Natural killer cell (primary cell): Measurements from ENCODE around the gene HTR6. TPM values are rescaled to one million over a fixed set of nuclear protein-coding genes. Genes with fewer than 3 reads are reported as not detected.
"Not testable (repeated sequence)": the region's sequence is repeated elsewhere in the genome, so short reads cannot be mapped to it uniquely, and the experiment has no call there.

ENCODE experiments used
- ATAC-seq, 3 donors: fragments of 150-1000 bp in 2 of 3; fragments of 200-7000 bp in 1 of 3; cut with Tn5 transposase; 1 replicate in 1 of 3; 2 replicates in 2 of 3; pipeline ENCODE4 v1.10.0; 2021; ENCODE audit warnings: mild to moderate bottlenecking in 2 of 3, moderate library complexity in 2 of 3
- DNase-seq, 2 donors: peaks; one replicate each; pipeline versions ENCODE4 v3.0.0 to v3.0.0-alpha.2; 2013 to 2021; ENCODE audit warnings: mixed read lengths in 1 of 2
- H3K27ac ChIP-seq: one replicate; pipeline ENCODE4 v1.5.1; 2013; ENCODE audit warnings: mild to moderate bottlenecking, low read length
- H3K27me3 ChIP-seq: one replicate; pipeline ENCODE4 v1.6.1; 2013; ENCODE audit warnings: low read length; ENCODE audit not compliant: control insufficient read depth, insufficient read depth
- H3K36me3 ChIP-seq: one replicate; pipeline ENCODE4 v1.6.1; 2013; ENCODE audit warnings: low read length; ENCODE audit not compliant: control insufficient read depth, insufficient read depth
- H3K4me1 ChIP-seq: one replicate; pipeline ENCODE4 v1.6.1; 2013; ENCODE audit warnings: low read length; ENCODE audit not compliant: control insufficient read depth, insufficient read depth
- H3K4me3 ChIP-seq: one replicate; pipeline ENCODE4 v1.5.1; 2013; ENCODE audit warnings: low read length
- H3K9me3 ChIP-seq: one replicate; pipeline ENCODE4 v1.6.1; 2013; ENCODE audit warnings: low read length; ENCODE audit not compliant: control insufficient read depth, insufficient read depth
- H3K27ac Mint-ChIP-seq, 2 donors: one replicate each; pipeline ENCODE4 v1.8.0; 2022; ENCODE audit warnings: mild to moderate bottlenecking in 2 of 2, mixed read lengths in 2 of 2, moderate library complexity in 1 of 2
- H3K27me3 Mint-ChIP-seq, 2 donors: one replicate each; pipeline ENCODE4 v1.8.0; 2022; ENCODE audit warnings: low read depth in 2 of 2, mixed read lengths in 2 of 2
- H3K36me3 Mint-ChIP-seq: one replicate; pipeline ENCODE4 v1.8.0; 2022; ENCODE audit warnings: mixed read lengths
- H3K4me1 Mint-ChIP-seq, 2 donors: one replicate each; pipeline ENCODE4 v1.8.0; 2022; ENCODE audit warnings: mixed read lengths in 2 of 2
- H3K4me3 Mint-ChIP-seq: one replicate; pipeline ENCODE4 v1.8.0; 2022; ENCODE audit warnings: mild to moderate bottlenecking, moderate library complexity, mixed read lengths
- H3K9me3 Mint-ChIP-seq, 2 donors: one replicate each; pipeline ENCODE4 v1.8.0; 2022; ENCODE audit warnings: mixed read lengths in 2 of 2
- CTCF ChIP-seq: fragments of 200-600 bp; IDR thresholded peaks from one replicate; pipeline ENCODE4 v1.8.0; 2022; ENCODE audit warnings: antibody characterized with exemption
- WGBS: methylation state at CpG from one replicate; pipeline ENCODE4 v1.1.7; 2013; ENCODE audit warnings: missing lambda C conversion rate; ENCODE audit not compliant: insufficient coverage; 5-methylcytosine and 5-hydroxymethylcytosine counted together
- intact Hi-C: fragments of 100-400 bp; cut with micrococcal nuclease; formaldehyde crosslinking; loops from one replicate; pipeline ENCODE4 v1.14.2; 2022
- total RNA-seq, 4 donors: library from RNA; stranded (reverse); fragments of 120-200 nt in 1 of 4; gene quantifications; one replicate each; pipeline versions ENCODE4 v1.2.3 to v1.2.4, GENCODE V29; 2013 to 2022

Gene HTR6
- total RNA-seq, 3 donors from 2014 or later (not counting 1 experiment from before 2014, with no cell fraction given): 0.18 TPM; not detected in 2

- Mint-ChIP-seq H3K9me3 (no peaks in the 10 kb centered on the region), H3K4me1 (no peaks in the 10 kb centered on the region), H3K4me3 (no peak overlapping the region), H3K27ac (no peak overlapping the region), H3K36me3 (no peaks in the 10 kb centered on the region), H3K27me3 (no peaks in the 10 kb centered on the region)
- Histone ChIP-seq H3K27me3 (no peaks in the 10 kb centered on the region), H3K27ac (no peak overlapping the region), H3K36me3 (no peaks in the 10 kb centered on the region), H3K4me1 (no peaks in the 10 kb centered on the region), H3K4me3 (no peak overlapping the region), H3K9me3 (no peaks in the 10 kb centered on the region)
- no peak for ATAC-seq
- 91% methylated on average over 4 of the region's 4 CpGs for WGBS
- no peak for TF ChIP-seq CTCF
- no peak for DNase-seq
- intact Hi-C loops: no loop called here
Measured at GRCh38 chr1:19635646-19636045, 29.0 kb upstream of the HTR6 start.

- intact Hi-C loops: no loop called here
- H3K9me3 ChIP-seq: no peaks in the 10 kb centered on the region
- 88% methylated on average over 4 of the region's 5 CpGs for WGBS
- no peak overlapping the region for H3K4me3 Mint-ChIP-seq
- H3K4me3 ChIP-seq: no peak overlapping the region
- TF ChIP-seq CTCF: no peak
- H3K27ac Mint-ChIP-seq: no peak overlapping the region
- H3K36me3 Mint-ChIP-seq: no peaks in the 10 kb centered on the region
- no peaks in the 10 kb centered on the region for H3K27me3 ChIP-seq
- DNase-seq (no peak), ATAC-seq (no peak)
- no peaks in the 10 kb centered on the region for H3K4me1 Mint-ChIP-seq
- no peaks in the 10 kb centered on the region for H3K4me1 ChIP-seq
- no peaks in the 10 kb centered on the region for H3K36me3 ChIP-seq
- H3K27ac ChIP-seq: no peak overlapping the region
- H3K9me3 Mint-ChIP-seq: no peaks in the 10 kb centered on the region
- no peaks in the 10 kb centered on the region for H3K27me3 Mint-ChIP-seq
Measured at GRCh38 chr1:19636065-19636464, 28.6 kb upstream of the HTR6 start.

GRCh38 chr1:19636749-19637148, 27.9 kb upstream of the HTR6 start:
- H3K4me3 ChIP-seq, ATAC-seq, H3K4me3 Mint-ChIP-seq, H3K9me3 Mint-ChIP-seq, H3K27me3 ChIP-seq, H3K36me3 Mint-ChIP-seq, intact Hi-C loops, H3K27ac Mint-ChIP-seq, H3K4me1 Mint-ChIP-seq, DNase-seq, H3K4me1 ChIP-seq, H3K36me3 ChIP-seq, H3K27ac ChIP-seq, H3K27me3 Mint-ChIP-seq, H3K9me3 ChIP-seq: not testable (repeated sequence)
- 97% methylated on average over 7 of the region's 10 CpGs for WGBS

- Mint-ChIP-seq H3K36me3 (no peaks in the 10 kb centered on the region), H3K9me3 (no peaks in the 10 kb centered on the region), H3K27me3 (peaks cover under 1 to 6% of the 10 kb centered on the region in 2 donors), H3K4me1 (no peaks in the 10 kb centered on the region), H3K27ac (no peak overlapping the region), H3K4me3 (no peak overlapping the region)
- no peak for ATAC-seq
- Histone ChIP-seq H3K36me3 (no peaks in the 10 kb centered on the region), H3K4me1 (no peaks in the 10 kb centered on the region), H3K27me3 (no peaks in the 10 kb centered on the region), H3K4me3 (no peak overlapping the region), H3K9me3 (no peaks in the 10 kb centered on the region), H3K27ac (no peak overlapping the region)
- intact Hi-C loops: no loop called here
- 67% methylated on average over 9 of the region's 10 CpGs for WGBS
- no peak for TF ChIP-seq CTCF
- no peak for DNase-seq
Measured at GRCh38 chr1:19637606-19638005, 27.1 kb upstream of the HTR6 start.

- H3K27ac Mint-ChIP-seq, H3K27me3 ChIP-seq, H3K36me3 Mint-ChIP-seq, intact Hi-C loops, DNase-seq, H3K4me1 ChIP-seq, H3K4me3 ChIP-seq, H3K9me3 Mint-ChIP-seq, ATAC-seq, H3K27ac ChIP-seq, H3K36me3 ChIP-seq, H3K9me3 ChIP-seq, H3K4me3 Mint-ChIP-seq: not testable (repeated sequence)
- WGBS: 77% methylated on average over 10 of the region's 10 CpGs
- H3K4me1 Mint-ChIP-seq: peaks cover 6 to 10% of the 10 kb centered on the region in 2 donors
- peaks cover 11 to 16% of the 10 kb centered on the region in 2 donors for H3K27me3 Mint-ChIP-seq
Measured at GRCh38 chr1:19639228-19639627, 25.4 kb upstream of the HTR6 start.
